ENCODE measurements around the gene UBB.
"Not testable (repeated sequence)": the region's sequence is repeated elsewhere in the genome, so short reads cannot be mapped to it uniquely, and the experiment has no call there.

Gene UBB

DNA sequence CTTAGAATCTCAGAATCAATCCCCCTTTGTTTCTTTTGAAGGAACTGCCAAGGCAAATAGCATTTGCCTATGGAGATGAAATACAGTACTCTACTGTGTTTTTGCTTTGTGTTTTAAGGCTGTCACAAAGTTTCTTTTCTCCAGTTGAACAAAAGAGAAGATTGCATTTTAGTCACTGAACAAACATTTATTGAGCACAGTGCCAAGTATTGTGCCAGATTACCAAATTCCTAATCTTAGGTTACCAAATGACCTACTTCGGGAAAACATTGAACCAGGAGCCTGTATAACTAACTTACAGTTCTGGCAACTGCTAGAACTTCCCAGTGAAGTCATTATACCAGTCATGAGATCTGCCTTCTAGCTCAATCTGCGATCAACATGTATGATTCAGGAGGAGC is 3.0 kb upstream of the UBB start:
- no peak for DNase-seq

DNA sequence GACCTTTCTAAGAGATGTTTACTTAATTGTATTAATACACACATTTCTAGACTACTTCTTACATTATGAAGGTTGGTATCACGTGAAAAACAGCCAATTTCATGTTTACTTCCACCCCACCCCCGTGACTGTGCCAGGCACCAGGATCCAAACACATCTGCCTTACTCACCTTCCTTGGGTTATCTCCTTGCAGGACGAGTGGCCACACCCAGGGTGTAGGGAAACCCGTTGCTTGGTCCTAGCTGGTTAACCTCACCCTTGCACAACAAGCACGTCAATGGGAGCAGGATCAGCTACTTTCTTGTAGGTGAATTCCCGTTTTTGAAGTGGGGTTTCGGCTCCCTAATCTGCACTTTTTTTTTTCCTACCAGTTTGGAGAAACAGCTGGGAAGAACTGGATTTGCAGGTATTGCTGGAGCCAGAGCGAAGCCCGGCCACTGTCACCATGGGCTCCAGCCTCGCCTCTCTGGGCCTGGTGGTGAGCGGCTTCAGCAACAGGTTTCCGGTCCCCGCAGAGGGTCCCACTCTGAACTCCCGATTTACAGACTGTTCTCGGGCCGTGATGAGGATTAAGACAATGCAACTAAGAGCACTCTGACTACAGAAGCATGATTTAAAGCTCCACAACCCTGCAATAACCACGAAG is 2.1 kb upstream of the UBB start:
- DNase-seq: no peak

DNA sequence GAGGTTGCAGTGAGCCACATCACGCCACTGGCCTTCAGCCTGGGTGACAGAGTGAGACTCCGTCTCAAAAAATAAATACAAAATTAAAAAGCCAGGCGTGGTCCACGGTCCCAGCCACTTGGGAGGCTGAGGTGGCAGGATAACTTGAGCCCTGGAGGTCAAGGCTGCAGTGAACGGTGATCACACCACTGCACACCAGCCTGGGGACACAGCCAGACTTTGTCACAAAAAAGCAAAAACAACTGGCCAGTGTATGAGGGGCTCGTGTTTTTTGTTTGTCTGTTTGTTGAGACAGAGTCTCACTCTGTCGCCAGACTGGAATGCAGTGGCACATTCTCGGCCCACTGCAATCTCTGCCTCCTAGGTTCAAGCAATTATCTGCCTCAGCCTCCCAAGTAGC is 1.2 kb upstream of the UBB start:
- no peak for DNase-seq

DNA sequence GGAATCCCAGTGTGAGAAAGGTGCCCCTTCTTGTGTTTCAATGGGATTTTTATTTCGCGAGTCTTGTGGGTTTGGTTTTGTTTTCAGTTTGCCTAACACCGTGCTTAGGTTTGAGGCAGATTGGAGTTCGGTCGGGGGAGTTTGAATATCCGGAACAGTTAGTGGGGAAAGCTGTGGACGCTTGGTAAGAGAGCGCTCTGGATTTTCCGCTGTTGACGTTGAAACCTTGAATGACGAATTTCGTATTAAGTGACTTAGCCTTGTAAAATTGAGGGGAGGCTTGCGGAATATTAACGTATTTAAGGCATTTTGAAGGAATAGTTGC is 567 bp downstream of the UBB start:
- DNase-seq: no peak

DNA sequence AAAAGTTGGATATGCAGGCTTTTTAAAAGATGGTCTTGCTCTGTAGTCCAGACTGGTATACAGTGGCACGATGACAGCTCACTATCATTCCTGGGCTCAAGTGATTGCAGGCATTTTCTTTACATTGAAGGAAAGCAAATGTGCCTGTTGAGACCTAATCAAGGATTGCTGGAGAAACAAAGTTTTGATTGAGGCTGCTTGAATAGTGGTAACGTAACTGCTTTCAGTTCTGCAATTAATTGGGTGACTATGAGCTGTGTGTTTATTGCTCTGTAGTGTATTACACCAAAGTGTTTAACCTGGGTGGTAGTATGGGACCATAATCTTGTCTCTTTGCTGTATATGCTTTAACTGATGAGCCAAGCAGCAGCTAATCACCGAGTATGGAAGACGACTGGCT is 2.3 kb downstream of the UBB start:
- peak in 1 of 2 donors; percentile 16 for DNase-seq

DNA sequence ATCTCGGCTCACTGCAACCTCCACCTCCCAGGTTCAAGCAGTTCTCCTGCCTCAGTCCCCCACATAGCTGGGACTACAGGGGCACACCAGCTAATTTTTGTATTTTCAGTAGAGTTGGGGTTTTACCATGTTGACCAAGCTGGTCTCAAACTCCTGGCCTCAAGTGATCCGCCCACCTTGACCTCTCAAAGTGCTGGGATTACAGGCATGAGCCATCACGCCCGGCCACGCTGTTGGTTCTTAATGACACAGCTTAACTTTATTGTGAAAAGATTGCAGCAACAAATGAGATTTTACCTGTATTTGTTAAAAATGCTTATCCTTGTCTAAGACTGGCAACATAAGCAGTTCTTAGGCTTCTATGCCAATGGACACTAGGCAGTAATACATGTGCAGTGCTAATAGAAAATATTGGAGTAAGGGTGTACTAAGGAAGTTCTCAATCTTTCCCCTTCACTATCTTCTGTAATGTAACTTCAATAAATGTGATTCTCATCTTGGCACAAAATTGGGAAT is 2.9 kb downstream of the UBB start:
- no peak for DNase-seq

DNA sequence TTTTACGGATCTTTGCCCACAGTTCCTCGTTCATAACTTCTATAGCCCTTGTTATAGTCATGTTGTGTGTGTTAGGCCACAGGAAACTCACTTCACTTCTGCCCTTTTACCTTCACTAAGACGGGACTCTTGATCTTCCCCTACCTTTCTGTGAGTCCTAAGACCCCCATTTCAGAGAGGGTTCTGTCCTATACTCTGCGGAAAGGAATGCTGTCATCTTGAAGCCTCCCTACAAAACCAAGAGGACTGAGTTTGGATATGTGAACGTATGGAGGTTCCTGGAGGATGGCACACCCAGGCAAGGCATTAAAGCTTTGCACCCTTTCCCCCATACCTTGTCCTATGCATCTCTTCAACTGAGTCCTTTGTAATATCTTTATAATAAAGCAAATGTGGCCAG is 3.7 kb downstream of the UBB start:
- DNase-seq: no peak

DNA sequence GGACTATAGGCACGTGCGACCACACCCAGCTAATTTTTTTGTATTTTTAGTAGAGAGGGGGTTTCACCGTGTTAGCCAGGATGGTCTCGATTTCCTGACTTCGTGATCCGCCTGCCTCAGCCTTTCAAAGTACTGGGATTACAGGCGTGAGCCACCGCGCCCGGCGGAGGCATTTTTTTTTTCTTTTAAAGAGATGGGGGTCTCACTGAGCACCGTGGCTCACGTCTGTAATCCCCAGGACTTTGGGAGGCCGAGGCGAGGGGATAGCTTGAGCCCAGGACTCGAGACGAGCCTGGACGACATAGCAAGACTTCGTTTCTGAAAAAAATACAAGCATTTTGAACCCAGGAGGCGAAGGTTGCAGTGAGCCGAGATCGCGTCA is 5.2 kb downstream of the UBB start:
- DNase-seq: not testable (repeated sequence)

DNA sequence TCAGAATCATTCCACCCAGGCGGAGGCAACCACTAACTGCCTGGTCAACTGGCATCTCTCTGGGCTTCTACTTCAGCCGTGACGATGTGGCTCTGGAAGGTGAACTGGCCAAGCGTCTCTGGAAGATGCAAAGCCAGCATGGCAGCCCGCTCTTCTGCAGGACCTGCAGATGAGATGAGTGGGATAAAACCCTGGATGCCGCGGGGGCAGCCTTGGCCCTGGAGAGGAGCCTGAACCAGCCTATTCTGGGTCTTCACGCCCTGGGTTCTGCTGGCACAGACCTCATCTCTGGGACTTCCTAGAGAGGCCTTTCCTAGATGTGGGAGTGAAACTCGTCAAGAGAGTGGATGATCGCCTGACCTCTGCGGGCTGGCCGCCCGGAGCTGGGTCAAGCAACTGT is 10.6 kb downstream of the UBB start:
- no peak for DNase-seq

DNA sequence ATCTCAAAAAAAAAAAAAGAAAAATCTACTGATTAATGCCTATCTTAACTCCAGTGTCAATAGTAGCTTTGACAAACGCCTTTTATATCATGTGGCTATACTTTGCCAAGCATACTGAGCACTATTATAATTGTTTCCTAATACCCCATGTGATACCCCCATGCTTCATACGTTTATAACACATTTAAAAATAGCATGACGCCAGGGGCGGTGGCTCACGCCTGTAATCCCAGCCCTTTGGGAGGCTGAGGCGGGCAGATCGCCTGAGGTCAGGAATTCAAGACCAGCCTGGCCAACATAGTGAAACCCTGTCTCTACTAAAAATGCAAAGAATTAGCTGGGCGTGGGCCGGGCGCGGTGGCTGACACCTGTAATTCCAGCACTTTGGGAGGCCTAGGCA is 11.6 kb downstream of the UBB start:
- not testable (repeated sequence) for DNase-seq

DNA sequence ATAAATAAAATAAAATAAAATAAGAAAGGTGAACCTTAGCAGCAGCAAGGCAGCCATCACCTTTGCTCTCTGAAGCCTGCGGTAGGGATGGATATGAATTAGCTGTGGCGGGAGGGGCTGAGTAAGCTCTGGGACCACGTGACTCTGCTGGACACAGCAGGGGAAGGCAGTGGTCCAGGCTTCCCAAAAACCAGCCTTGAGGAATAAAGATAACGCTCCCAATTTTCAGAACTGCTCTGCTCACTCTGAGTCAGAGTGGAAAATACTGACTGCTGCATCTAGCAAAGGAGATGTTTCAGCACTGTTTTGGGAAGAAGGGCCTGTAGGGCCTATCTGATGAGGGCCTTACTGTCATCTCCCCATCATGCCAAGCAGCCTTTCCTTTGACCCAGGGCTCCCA is 15.0 kb downstream of the UBB start:
- not testable (repeated sequence) for DNase-seq

DNA sequence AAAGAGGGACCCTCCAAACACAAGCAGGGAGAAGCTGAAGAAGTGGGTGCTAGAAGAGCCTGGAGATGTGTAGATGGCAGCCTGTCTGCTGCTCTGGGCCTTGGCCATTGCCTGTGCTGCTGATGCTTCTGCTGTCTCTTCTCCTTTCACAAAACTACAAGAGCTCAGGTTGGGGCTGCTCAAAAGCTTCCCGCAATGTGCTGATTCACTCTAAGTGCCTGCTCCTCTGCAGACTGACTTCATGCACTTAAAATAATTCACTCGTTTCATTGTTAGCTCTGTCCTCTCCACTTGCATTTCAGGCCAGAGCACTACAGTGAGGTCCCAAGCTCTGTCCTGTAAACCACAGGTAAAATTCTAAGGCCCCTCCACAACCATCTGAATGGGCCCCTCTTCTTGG is 15.8 kb downstream of the UBB start:
- DNase-seq: not testable (repeated sequence)

DNA sequence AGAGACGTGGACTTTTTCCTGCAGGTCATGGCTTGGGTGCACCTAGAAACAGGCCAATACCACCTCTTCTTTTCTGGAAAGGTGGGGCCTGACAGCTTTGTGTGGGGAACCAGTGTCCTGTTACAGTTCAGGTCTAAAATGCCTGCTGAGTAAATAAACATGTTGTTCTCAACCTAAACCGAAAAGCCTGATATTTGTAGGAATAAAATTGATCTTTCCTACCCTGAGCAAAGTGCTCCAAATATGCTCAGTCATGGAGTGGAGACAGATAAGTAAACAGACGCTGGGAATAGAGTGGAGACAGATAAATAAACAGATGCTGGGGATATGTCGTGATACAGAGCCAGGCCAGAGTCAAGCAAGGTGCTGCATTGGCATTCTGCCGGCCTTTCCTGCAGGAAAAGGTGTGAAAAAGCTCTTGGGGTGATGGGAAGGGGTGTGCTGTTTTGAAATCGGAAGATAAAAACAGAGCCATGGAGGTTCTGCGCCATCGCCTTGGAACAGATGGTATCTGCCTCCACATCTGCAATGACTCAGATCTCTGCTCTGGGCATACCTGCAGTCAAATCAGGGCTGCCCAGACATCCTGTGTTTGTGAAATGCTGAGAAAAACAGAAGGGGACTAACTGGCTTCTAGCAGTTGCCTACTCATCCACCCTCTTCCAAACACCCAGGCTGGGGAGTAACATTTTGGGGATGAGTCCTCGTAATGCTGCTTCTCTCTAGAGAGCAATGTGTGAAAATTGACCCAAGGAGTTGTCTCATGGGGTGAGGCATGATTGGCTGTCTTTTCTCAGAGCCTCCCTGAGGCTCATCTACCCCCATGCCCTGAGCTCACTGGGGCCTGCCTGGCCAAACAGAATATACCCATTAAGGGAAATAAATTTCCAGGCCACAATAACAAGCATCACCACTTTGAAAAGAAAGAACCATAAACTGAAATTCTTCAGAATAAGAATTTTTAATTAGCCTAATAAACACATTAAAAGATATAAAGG is 17.7 kb downstream of the UBB start:
- DNase-seq: no peak

DNA sequence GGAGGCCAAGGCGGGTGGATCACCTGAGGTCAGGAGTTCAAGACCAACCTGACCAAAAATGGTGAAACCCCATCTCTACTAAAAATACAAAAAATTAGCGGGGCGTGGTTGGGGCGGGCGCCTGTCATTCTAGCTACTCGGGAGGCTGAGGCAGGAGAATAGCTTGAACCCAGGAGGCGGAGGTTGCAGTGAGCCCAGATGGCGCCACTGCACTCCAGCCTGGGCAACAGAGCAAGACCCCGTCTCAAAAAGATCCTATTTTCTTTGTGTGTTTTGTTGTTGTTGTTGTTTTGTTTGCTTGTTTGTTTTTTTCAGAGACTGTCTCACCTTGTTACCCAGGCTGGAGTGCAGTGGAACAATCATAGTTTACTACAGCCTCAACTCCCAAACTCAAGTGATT is 23.0 kb downstream of the UBB start:
- DNase-seq: not testable (repeated sequence)

DNA sequence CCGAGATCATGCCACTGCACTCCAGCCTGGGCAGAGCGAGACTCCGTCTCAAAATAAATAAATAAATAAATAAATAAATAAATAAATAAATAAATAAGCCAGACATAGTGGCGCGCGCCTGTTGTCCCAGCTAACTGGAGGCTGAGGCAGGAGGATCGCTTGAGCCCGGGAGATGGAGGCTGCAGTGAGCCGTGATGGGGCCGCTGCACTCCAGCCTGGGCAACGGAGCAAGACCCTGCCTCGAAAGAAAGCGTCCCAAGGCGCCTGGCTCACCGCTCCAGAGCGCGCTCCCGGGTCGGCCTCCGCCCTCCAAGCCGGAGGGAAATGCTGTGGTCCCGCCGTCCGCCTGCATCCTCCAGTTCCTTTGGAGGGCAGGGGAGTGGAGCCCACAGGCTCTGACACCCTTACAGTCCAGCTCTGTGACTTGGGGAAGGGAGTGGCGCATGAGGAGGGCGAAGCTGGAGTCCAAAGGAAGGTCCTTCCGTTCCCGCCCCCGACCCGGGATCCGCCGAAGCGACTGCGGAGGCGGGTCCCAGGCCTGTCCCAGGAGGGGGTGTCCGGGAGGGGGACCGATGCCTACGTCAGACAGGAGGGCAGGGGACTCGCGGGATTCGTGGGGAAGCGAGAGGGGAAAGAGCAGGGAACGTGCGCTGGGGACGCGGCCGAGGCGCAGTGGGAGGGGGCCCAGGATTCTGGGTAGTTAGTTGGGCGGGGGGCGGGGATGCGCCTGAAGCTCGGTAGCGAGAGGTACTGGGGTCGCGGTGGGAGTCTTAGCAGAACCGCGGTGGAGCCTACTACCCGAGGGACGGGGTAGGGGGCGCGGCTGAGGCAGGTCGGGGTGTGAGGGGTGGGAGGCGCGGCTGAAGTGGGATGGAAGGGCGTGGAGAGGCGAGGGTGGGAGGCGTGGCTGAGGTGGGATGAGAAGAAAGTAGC is 26.1 kb downstream of the UBB start:
- DNase-seq: no peak

DNA sequence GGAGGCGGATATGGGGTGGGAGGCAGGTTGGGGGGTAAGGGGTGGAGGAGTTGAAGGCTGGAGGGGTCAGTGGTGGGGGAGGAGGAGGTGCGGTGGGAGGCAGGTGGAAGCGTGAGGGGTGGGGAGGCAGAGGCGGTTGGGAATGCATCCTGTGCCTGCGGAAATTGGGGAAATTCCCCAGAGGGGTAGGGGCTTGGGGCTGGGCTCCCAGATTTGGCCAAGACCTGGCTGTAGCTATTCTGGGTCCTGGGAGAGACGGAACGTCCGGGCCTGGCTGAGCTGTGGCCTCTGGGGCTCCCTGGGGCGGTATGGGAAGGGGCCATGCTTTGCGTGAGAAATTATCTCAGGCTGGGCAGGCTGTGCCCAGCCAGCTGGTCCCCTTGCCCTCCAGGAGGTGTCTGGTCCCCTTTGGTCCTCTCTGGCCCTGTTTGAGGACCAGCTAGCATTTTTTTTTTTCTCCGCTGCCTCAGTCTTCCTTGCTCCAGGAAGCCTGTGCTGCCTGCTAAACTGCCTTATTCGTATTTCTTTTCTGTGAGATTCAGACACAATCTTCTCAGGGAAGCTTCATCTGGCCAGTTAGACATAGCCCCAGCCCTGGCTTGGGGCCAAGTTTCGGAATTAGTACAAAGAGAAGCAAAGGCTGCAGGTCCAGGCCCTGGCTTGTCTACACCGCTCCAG is 27.2 kb downstream of the UBB start:
- peak in 1 of 2 donors; percentile 30 for DNase-seq

DNA sequence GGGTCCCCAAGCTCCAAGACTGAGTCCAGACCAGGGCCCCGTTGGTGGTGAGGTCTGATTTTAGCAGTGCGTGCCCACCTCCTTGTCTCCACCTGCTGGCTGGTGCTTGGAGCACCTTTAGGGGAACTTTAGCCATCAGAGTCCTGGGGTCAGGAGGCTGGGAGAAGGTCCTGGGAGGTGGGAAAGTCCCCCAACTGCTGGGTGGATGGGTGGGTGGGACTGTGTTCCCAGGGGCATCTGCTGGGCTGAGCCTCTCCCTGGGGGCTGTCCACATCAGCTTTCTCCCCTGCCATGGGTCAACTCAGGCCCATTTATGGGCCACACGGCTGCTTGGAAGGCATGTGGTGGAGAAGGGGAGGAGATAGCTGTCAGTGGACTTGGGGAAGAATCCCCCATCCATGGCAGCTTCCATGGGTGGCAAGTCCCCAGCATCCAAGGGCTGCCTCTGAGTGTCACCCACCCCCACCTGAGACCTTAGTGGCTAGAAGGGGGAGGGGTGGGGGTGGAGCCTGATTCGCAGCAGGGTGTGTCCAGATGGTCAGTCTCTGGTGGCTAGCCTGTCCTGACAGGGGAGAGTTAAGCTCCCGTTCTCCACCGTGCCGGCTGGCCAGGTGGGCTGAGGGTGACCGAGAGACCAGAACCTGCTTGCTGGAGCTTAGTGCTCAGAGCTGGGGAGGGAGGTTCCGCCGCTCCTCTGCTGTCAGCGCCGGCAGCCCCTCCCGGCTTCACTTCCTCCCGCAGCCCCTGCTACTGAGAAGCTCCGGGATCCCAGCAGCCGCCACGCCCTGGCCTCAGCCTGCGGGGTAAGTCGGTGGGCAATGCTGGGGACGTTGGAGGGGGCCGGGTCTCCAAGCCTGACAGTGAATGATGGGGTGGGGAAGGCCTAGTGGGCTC is 34.4 kb downstream of the UBB start, which contains the start of gene TRPV2:
Gene TRPV2 (plus strand): TSS at position 541 of the 894 bp plus-strand sequence. CDS start 2,098 bp downstream, outside the sequence.
- DNase-seq: peak; percentile 59 to 62

DNA sequence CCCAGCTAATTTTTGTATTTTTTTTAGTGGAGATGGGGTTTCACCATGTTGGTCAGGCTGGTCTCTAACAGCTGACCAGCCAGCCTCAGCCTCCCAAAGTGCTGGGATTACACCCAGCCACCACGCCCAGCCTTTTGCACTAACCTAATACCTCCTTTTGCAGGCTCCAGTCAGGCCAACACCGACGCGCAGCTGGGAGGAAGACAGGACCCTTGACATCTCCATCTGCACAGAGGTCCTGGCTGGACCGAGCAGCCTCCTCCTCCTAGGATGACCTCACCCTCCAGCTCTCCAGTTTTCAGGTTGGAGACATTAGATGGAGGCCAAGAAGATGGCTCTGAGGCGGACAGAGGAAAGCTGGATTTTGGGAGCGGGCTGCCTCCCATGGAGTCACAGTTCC is 36.5 kb downstream of the UBB start:
- DNase-seq: no peak

DNA sequence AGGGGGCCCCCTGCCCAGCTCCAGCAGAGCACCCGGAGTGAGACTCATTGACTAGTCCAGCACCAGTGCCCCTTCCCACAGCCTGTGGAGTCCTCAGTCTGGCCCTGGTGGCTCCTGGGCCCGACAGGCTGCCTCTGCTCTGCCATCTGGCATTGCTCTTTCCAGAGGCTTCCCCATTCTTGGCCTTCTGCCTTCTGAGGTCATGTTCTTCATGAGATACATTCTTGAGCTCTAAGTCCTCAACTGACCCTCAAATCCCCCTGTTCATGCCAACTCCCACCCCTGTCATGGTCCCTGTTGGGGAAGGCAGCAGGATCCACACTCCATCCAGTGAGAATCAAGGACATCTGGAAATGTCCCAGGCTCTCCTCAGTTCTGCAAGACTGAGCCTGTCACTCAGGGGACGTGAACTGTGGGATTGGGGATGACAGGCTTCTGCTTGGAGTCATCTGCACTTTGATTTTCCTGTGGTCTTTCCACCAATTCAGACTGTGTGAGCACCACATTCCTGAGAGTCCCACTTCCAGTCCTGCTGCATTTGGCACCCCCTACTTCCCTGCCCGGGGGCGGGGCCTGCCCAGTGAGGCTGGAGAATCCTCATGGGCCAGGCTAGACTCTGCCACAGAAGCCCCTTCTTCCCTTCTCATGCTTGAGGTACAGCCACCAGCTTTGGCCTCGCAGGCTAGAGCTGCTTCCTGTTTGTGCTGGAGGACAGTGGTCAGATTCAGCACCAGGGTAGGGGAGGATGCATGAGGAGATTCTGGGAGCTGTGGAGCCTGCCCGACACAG is 37.2 kb downstream of the UBB start:
- no peak for DNase-seq

DNA sequence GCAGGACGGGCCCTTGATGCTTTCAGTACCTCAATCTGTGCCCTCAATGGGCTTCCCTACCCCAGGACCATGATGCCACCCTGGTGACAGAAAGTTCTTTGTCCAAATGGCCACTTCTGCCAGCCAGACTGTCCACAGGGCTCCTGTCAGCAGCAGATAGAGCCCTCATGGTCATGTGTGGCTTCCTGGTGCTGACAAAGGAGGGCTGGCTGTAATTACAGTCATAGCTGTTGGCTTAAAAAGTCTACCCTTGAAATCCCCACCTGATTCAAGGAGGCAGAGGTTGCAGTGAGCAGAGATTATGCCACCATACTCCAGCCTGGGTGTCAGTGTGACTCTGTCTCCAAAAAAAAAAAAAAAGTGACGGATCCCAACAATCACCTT is 37.8 kb downstream of the UBB start:
- DNase-seq: no peak

All from CD4-positive, alpha-beta T cell treated with Interleukin-4 for 1 hour (primary cell).